Keratinocyte (primary cell): ENCODE results near the gene PTPN14.

Source experiments
- EZH2 ChIP-seq: IDR thresholded peaks from one replicate; pipeline ENCODE4 v1.6.1; 2012; ENCODE audit warnings: inconsistent platforms, mild to moderate bottlenecking, low read length, moderate library complexity
- TF ChIP-seq, protein P1 (sequence below), 3 experiments: IDR thresholded peaks in 1 of 3; conservative IDR thresholded peaks in 1 of 3; optimal IDR thresholded peaks in 1 of 3; 2 replicates in 2 of 3; 3 replicates in 1 of 3; pipeline versions ENCODE3 to v1.5.1; 2011; ENCODE audit warnings: low read length in 3 of 3, mild to moderate bottlenecking in 3 of 3, moderate library complexity in 2 of 3, control low read depth in 1 of 3, inconsistent platforms in 1 of 3; ENCODE audit not compliant: insufficient read depth in 2 of 3; ENCODE audit errors: extremely low read depth in 1 of 3

DNA sequence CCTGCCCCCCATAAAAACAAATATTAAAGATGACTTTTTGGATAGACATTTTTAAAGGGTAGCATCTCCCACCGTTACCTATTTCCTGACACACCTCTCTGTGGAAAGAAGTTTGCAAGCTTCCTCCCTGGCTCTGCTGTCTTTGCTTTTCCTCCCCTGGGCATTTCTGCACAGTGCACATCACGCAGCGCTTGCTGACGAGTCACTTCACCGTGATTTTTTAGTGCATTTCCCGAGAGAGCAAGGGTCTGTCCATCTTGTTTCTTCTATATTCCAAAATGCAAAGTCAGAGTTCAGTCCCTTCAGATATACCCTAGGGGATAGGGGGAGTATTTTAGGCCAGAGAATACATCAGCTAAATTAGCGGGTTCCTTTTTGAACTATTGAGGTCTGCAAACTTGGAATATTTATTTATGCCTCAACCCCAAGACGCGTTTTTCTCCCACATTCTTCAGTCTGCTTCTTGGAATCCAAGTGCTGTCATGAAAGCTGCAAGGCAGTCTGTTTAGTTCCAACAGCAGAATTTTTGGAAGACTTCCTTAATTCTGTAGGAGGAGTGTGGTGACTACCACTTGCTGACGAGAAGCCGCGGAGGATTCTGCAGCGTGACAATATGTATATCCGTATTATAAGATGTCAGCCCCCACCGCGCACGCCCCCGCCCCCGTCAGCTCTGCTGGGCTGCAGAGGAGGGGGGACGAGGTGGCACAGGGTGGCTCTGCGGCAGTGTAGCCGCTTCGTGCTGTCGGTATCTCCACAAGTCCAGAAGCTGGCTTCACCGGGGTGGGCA, 248.1 kb downstream of the PTPN14 start:
- TF ChIP-seq, protein P1, sequence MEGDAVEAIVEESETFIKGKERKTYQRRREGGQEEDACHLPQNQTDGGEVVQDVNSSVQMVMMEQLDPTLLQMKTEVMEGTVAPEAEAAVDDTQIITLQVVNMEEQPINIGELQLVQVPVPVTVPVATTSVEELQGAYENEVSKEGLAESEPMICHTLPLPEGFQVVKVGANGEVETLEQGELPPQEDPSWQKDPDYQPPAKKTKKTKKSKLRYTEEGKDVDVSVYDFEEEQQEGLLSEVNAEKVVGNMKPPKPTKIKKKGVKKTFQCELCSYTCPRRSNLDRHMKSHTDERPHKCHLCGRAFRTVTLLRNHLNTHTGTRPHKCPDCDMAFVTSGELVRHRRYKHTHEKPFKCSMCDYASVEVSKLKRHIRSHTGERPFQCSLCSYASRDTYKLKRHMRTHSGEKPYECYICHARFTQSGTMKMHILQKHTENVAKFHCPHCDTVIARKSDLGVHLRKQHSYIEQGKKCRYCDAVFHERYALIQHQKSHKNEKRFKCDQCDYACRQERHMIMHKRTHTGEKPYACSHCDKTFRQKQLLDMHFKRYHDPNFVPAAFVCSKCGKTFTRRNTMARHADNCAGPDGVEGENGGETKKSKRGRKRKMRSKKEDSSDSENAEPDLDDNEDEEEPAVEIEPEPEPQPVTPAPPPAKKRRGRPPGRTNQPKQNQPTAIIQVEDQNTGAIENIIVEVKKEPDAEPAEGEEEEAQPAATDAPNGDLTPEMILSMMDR (optimal IDR thresholded peaks at IDR 0.05 in 1 of 3, IDR thresholded peaks at IDR 0.05 in 1 of 3, conservative IDR thresholded peaks at IDR 0.05 in 1 of 3; ENCODE audit: extremely low read depth in 1 of 3, insufficient read depth in 2 of 3, low read length in 3 of 3): no peak
- no peak for TF ChIP-seq EZH2
